Activated CD4-positive, alpha-beta T cell treated with anti-CD3 and anti-CD28 coated beads, Interleukin-2, amount 50 U/mL, for 4 hours (primary cell): ENCODE measurements around the gene ELP5.

Experiments
- DNase-seq, 2 experiments: peaks; one replicate each; pipeline ENCODE4 v3.0.0-alpha.2; 2020

ELP5 gene

DNA sequence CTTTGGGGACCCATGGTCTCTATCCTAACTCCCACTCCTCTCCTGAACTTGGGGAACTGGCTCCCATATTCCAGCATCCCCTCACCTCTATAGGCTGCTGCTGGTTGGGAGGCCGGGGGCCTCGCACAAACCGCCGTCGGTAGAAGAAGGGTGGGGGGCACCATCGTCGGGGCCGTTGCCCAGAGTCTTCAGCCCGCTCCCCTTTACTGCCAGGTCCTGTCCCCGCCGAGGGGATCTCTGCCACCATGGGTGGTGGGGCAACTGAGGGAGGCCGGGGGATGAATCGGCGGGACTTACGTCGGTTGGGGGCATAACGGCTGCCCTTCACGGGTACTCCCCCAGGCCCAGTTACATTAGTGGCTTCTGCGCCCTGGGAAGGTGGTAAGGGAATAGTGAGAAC lies 38.2 kb downstream of the ELP5 start:
- no peak for DNase-seq

DNA sequence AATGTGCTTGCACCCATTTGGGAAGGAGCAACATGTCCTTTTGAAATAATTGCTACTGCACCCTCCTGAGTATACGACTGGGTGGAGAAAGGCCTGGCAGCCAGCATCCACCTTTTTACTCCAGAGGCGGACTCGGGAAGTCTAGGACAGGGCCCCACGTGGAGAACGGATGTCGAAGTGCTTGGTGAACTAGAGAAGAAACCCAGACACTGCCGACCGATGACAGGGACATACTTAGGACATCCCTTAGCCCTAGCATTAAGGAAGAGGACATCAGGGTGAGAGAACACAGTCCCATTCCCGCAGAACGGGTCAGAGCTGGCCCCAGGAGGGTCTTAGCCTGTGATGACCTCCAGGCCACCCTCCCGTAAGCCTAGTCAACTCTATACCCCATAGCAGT lies 38.7 kb downstream of the ELP5 start:
- DNase-seq: no peak

DNA sequence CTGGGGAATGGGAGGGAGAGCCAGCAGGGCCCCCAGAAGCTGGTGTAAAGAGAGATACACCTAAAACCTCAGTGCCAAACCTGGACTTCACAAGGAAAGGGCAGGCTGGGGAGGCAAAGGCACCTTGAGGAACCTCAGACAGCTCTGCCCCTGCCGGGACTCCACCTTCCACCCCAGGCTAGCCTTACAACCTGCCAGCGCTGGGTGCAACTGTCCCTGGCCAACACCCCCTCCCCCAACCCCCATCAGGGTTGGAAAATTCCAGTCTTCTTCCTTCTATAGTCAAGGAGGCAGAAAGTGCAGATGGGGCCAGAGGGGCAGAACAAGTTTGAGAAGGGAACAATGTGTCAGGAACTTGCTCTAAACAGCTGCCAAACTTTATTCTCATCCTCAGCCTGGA lies 40.2 kb downstream of the ELP5 start:
- no peak for DNase-seq

DNA sequence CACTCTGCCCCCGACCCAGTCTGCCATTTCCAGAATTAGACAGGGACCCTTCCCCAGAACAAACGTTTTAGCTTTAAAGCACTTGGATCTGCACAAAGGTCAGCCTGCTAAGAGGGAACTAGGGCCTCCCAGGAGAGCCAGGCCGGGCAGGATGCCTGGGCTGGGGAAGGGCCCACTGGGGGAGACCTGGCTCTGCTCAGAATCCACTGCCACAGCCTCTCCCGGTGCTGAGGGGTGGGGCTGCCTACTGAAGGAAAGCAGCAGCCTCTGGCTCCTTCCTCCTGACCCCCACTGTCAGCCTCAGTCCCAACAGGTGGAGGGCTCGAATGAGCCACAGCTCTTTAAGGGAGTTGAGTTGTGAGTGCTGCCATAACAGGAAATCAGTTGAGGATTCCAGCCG lies 40.7 kb downstream of the ELP5 start:
- no peak for DNase-seq

DNA sequence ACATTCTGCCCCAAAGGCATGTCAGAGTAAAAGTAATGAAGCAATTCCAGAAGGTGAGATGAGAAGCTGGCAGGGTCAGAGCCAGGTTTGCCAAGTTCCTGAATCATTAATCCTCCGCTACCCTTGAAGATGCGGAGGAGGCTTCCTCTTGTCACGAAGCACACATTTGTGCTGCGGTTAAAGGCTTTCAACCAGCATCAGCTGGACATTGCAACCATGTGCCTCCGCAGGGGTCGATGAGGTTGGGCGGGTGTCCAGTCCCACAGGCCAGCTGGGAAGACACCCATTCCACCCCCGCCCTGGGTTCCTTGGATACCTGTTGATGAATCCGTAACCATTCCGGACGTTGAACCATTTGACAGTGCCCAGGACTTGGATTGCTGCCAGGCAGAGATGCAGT lies 41.1 kb downstream of the ELP5 start:
- DNase-seq: no peak

DNA sequence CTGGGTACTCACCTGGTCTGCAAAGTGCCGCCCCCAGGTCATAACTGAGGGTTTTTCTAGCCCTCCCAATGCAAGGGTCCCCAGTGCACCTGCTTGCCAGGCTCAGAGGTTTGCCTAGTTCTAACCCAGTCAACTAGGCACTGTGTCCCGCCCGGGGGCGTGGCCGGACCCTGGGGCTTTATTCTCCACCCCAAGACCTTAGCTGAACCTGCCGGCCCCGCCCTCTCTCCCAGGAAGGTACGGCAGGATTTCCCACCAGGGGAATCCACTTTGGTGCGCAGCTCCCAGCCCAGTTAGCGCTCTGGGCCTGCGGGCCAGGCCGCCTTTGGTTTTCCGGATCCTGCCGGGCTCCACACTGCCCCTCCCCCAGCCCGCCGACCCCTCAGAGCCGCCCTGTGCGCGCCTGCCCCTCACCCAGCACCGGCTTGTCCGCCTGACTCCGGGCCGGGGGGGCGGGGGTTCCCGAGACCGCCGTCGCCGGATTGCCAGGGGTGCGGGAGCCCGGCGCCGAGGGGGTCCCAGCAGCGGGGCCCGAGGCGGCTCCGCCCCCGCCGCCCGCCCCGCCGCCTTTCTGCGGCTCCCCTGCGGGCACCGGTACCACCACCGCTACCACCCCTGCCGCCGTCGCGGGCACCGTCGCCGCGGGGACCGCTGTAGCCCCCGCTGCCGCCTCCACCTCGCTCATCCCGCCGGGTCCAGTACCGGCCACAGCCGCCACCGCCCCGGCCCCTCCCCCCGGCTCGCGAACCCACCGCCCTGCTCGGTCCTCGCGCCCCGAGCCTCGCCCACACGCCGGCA lies 42.0 kb downstream of the ELP5 start:
- DNase-seq: no peak

DNA sequence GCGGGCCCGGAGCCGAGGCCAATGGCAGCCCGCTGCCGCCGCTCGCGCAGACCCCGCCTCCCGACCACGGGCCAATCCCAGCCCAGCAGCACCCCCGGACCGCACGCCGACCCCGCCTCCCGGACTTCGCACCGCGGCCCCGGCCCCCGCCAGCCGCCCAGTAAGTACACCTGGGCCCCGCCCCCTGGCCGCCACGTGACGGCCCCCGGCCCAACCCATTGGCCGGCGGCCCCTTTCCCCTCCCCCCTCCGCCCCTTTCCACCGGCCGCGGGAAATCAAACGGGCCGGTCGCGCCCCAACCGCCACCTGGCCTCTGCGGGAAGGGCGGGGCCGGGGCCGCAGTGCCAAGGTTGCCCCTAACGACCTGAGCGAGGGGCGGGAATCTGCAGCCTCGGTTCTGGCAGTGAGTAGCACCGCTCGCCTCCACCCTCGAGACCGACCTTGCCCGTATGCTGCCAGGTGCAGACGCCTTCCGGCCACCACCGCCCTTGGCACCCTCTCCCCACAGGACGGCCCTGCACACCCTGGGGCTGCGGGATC lies 42.7 kb downstream of the ELP5 start, which contains the start of gene YBX2:
Gene YBX2 (minus strand): TSS at position 26 of the 540 bp plus-strand sequence. CDS start 139 bp downstream, outside the sequence.
- peak; percentile 54 to 66 for DNase-seq

DNA sequence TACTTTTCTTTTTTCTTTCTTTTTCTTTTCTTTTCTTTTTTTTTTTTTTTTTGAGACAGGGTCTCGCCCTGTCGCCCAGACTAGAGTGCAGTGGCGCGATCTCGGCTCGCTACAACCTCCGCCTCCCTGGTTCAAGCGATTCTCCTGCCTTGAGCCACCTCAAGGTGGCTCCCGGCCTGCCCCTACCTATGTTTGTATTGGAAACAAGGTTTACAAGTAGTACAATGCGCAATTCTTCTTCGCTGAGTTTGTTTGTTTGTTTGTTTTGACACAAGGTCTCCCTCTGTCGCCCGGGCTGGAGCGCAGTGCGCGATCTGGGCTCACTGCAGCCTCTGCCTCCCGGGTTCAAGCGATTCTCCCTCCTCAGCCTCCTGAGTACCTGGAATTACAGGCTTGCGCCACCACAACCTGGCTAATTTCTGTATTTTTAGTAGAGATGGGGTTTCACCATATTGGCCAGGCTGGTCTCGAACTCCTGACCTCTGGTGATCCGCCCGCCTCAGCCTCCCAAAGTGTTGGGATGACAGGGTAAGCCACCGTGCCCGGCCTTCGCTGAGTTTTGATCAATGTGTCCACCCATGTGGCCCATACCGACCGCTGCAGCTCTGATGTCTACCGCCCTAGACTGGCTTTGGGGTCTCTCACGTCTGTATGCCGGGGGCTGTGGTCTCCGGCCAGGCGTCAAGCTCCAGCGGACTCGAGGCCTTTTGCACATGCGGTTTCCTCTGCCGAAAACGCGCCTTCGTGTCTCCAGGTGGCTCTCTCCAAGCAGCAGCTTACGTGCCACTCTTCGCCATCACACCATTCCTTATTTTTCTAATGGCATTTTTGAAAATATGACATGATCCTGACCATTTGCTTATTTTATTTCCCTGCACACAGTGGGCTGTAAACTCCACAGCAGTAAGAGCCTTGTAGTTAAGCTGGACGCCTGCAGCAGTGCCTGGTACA lies 43.5 kb downstream of the ELP5 start:
- no peak for DNase-seq

DNA sequence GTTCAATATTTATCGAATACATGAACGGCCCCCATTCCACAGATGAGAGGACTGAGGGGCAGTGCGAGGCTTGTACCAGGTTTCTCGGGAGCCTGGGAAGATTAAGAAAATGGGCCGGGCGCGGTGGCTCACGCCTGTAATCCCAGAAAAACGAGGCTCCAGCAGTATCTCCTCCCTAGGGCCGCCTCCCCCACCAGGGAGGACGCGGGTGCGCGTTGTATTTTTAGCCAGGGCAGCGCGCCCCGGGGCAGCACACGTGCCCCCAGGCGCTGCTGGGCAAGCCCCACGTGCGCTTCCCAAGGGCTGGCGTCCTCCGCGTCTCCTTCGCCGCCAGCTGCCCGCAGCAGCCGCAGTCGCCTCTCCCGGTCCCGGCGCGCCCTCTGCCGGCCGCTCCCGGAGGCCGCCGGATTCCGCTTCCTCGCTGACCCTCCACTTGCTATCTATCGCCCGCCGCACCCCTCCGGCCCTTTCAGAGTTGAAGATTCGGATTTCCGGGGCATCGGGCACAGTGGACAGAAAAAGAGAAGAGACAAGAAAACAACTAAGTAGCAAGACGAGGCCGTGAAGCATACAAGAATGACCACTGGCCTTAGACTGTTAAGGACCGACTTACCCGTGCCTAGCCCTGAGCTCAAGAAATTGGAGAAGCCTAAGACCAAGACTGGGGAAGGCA lies 44.3 kb downstream of the ELP5 start:
- DNase-seq: peak; percentile 39 to 43

DNA sequence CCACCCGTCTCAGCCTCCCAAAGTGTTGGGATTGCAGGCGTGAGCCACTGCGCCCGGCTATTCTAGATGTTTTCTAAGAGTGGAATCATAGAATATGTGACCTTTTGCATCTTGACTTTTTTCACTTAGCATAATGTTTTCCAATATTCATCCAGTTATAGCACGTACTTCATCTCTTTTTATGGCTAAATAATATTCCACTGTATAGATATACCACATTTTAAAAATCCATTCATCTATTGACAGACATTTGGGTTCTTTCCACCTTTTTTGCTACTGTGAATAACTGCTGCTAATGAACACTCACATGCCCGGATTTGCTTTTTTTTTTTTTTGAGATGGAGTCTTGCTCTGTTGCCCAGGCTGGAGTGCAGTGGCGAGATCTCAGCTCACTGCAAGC lies 52.2 kb downstream of the ELP5 start:
- DNase-seq: no peak

DNA sequence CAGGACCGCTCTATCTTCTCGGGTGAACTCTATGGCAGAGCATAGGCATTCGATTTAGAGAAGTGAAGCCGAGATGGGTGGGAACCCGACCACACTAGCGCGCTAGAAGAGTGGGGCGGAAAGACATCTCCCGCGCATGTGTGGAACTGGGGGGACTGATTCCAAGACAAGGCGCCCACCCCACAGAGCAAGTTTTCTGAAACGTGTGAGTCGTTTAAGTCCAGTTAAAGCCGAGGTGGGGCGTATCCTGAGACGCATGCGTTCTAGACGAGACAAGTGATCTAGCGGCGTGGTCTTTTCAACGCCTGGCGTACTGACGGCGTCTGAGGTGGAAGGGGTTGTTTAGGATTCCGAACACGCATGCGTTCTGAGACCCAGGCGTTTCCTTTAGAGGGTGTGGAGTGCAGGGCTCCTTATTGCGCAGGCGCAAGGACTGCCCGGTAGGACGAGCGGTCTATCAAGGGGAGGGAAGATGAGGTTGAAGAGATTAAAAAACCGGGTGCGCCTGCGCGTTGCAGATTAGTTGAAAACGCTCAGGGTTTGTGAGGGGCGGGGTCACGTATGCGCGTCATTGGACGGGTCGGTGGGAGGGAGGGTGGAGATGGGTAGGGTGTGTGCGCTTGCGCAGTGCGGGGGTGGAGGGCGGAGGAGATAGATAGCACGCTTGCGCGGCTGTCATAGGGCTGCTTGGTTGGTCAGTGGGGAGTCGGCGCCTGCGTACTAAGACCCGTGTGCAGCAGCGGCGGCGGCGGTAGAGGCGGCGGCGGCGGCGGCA lies 55.1 kb downstream of the ELP5 start, which contains the start of gene EIF5A:
Gene EIF5A (plus strand): TSS at position 718 of the 775 bp plus-strand sequence. CDS start 2,008 bp downstream, outside the sequence.
- peak; percentile 100 for DNase-seq

DNA sequence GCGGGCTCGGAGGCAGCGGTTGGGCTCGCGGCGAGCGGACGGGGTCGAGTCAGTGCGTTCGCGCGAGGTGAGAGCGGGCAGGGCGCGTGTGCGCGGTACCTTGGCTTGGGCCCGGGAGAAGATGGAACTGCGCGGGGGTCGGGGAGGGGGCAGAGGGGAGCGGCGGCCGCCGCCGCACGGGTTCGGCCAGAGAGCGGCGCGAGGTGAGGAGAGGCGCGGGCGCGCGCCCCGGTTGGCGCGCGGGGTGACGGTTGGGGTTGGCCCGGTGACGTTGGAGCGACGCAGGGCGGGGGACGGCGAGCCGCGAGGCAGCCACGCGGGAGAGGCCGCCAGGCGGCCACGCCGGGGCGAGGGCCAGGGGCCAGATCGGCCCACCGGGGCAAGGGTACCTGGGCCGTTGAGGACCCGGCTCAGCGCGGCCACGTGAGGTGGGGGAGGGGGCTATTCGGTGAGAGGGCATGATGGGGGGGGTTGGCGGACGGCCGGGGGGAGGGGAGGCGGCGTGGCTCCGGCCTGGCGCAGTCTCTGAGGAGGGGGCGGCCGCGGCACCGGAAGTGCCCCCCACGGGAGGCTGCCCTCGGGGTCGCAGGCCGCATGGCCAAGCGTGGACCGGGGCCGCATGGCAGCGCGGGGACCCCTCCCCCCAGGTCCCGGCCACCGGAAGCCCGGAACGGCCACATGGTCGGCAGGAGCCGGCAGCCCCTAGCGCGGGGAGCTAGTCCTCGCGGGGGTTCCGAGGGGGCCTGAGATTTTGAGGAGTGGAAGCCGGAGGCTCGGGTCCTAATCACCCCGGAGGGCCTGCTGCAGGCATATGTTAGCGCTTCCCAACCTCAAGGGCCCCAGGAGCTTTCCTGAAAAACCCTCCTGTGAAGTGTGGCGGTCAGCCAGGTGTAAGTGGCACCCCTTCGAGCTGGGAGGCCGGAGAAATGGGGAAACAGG lies 55.9 kb downstream of the ELP5 start:
- peak; percentile 44 to 51 for DNase-seq

DNA sequence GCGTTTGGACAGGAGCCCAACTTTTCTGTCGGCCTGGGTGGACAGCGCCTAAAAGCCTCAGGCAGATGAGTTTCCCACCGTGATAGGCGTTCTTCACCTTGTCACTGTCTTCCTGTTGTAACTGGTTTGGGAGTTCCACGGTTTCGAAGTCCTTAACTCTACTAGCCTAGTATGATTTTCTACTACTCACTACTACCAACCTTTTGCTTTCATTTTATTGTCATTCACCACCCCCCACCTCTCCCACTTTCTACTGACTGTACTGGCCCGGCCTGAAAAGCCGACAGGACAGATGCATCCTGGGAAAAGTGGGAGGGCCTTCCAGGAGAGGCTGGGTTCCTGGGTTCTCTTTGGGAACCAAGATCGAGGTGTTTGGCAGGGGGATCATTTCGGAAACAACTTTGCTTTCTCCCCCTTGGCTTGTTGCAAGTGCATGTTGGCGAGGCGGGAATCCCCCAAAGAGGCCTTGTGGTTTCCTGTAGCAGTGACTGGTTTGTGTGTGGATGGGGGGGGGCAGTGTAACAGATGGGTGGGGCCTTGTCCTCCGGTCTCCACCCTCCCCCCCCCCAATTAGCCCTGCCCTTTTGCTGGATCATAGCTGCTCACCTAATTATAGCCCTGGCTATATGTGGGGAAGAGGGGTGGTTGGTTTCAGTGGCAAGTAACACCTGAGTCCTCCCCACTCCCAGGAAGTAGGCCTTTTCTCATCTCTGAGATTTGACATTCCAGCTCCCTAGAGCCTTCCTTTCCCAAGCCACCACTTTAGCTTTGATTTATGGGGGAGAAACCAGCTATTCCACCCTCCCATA lies 56.8 kb downstream of the ELP5 start:
- DNase-seq: peak; percentile 87 to 90
